ENCODE measurements around the gene DNA2.
"Not testable (repeated sequence)": the region's sequence is repeated elsewhere in the genome, so short reads cannot be mapped to it uniquely, and the experiment has no call there.

Gene DNA2

GRCh38 chr10:68471586-68472408, at the start of gene DNA2:
TSS of gene DNA2 (minus strand) at chr10:68471973. CDS start at chr10:68471864, 109 bp downstream.
- peaks cover 11 to 15% of the 10 kb centered on the region in 2 experiments for H3K4me1 ChIP-seq (ENCODE audit: control insufficient read depth in 1 of 2, insufficient read depth in 1 of 2, low read depth in 1 of 2, low read length in 1 of 2)
- no peaks in the 10 kb centered on the region for H3K9me3 ChIP-seq
- peak within 1 kb of the TSS; percentile 67 to 87 for H3K4me3 ChIP-seq (ENCODE audit: low read depth in 1 of 2, low read length in 1 of 2)
- peak within 1 kb of the TSS; percentile 60 for H3K27ac ChIP-seq
- TF ChIP-seq CTCF (IDR thresholded peaks at IDR 0.05): no peak
- peaks cover 14% of the 10 kb centered on the region for H3K36me3 ChIP-seq
- H3K27me3 ChIP-seq: no peaks in the 10 kb centered on the region

GRCh38 chr10:68518609-68519008, 46.8 kb upstream of the DNA2 start:
- H3K27ac ChIP-seq; H3K4me1 ChIP-seq (ENCODE audit: control insufficient read depth in 1 of 2, insufficient read depth in 1 of 2, low read depth in 1 of 2, low read length in 1 of 2); H3K4me3 ChIP-seq (ENCODE audit: low read depth in 1 of 2, low read length in 1 of 2); H3K9me3 ChIP-seq; H3K27me3 ChIP-seq: not testable (repeated sequence)
- peaks cover 21% of the 10 kb centered on the region for H3K36me3 ChIP-seq

- Histone ChIP-seq H3K4me3 (ENCODE audit: low read depth in 1 of 2, low read length in 1 of 2) (no peak overlapping the region), H3K36me3 (peaks cover 21% of the 10 kb centered on the region), H3K4me1 (ENCODE audit: control insufficient read depth in 1 of 2, insufficient read depth in 1 of 2, low read depth in 1 of 2, low read length in 1 of 2) (no peaks in the 10 kb centered on the region), H3K27ac (no peak overlapping the region), H3K9me3 (no peaks in the 10 kb centered on the region), H3K27me3 (no peaks in the 10 kb centered on the region)
- TF ChIP-seq CTCF (IDR thresholded peaks at IDR 0.05): no peak
Measured at GRCh38 chr10:68517188-68517587, 45.4 kb upstream of the DNA2 start.

GRCh38 chr10:68516766-68517165, 45.0 kb upstream of the DNA2 start:
- TF ChIP-seq CTCF (IDR thresholded peaks at IDR 0.05): no peak
- H3K9me3 ChIP-seq: no peaks in the 10 kb centered on the region
- H3K27ac ChIP-seq: no peak overlapping the region
- no peak overlapping the region for H3K4me3 ChIP-seq (ENCODE audit: low read depth in 1 of 2, low read length in 1 of 2)
- no peaks in the 10 kb centered on the region for H3K27me3 ChIP-seq
- peaks cover 21% of the 10 kb centered on the region for H3K36me3 ChIP-seq
- H3K4me1 ChIP-seq (ENCODE audit: control insufficient read depth in 1 of 2, insufficient read depth in 1 of 2, low read depth in 1 of 2, low read length in 1 of 2): no peaks in the 10 kb centered on the region

- H3K27me3 ChIP-seq; H3K9me3 ChIP-seq; H3K4me1 ChIP-seq (ENCODE audit: control insufficient read depth in 1 of 2, insufficient read depth in 1 of 2, low read depth in 1 of 2, low read length in 1 of 2); H3K27ac ChIP-seq; H3K4me3 ChIP-seq (ENCODE audit: low read depth in 1 of 2, low read length in 1 of 2): not testable (repeated sequence)
- peaks cover 20% of the 10 kb centered on the region for H3K36me3 ChIP-seq
Measured at GRCh38 chr10:68516216-68516615, 44.4 kb upstream of the DNA2 start.

- H3K27ac ChIP-seq: no peak overlapping the region
- no peak for TF ChIP-seq CTCF (IDR thresholded peaks at IDR 0.05)
- H3K9me3 ChIP-seq: no peaks in the 10 kb centered on the region
- H3K4me3 ChIP-seq (ENCODE audit: low read depth in 1 of 2, low read length in 1 of 2): no peak overlapping the region
- H3K36me3 ChIP-seq: peaks cover 18% of the 10 kb centered on the region
- H3K4me1 ChIP-seq (ENCODE audit: control insufficient read depth in 1 of 2, insufficient read depth in 1 of 2, low read depth in 1 of 2, low read length in 1 of 2): no peaks in the 10 kb centered on the region
- no peaks in the 10 kb centered on the region for H3K27me3 ChIP-seq
Measured at GRCh38 chr10:68508090-68508489, 36.3 kb upstream of the DNA2 start.

All from neutrophil (primary cell).